LNCaP clone FGC (cell line): ENCODE data around the gene ALDOA.

Experiments used
- DNase-seq: peaks from one replicate; pipeline ENCODE4 v3.0.0-alpha.2; 2011; ENCODE audit warnings: low read depth
- H3K4me3 ChIP-seq: 2 replicates; pipeline ENCODE4 v1.5.1; 2011; ENCODE audit warnings: mild to moderate bottlenecking, low read depth, low read length, control low read depth
- CTCF ChIP-seq: IDR thresholded peaks from 2 replicates; pipeline ENCODE4 v1.5.1; 2012; ENCODE audit warnings: mild to moderate bottlenecking; ENCODE audit not compliant: control insufficient read depth, insufficient read depth; ENCODE audit errors: extremely low read depth

The ALDOA gene

GRCh38 chr16:30041841-30042240 lies 23.7 kb upstream of the ALDOA start:
- no peak overlapping the region for H3K4me3 ChIP-seq
- TF ChIP-seq CTCF: 0 out of 2 replicates have a peak, but pooled peaks have one; percentile 6
- no peak for DNase-seq

- no peak for DNase-seq
- no peak overlapping the region for H3K4me3 ChIP-seq
- no peak for TF ChIP-seq CTCF
Observed at GRCh38 chr16:30046178-30046577, 19.4 kb upstream of the ALDOA start.

GRCh38 chr16:30046588-30046987 lies 19.0 kb upstream of the ALDOA start:
- DNase-seq: no peak
- no peak overlapping the region for H3K4me3 ChIP-seq
- TF ChIP-seq CTCF: no peak

- DNase-seq: no peak
- H3K4me3 ChIP-seq: no peak overlapping the region
- TF ChIP-seq CTCF: no peak
Observed at GRCh38 chr16:30049871-30050270, 15.7 kb upstream of the ALDOA start.

- TF ChIP-seq CTCF: no peak
- no peak for DNase-seq
- no peak overlapping the region for H3K4me3 ChIP-seq
Observed at GRCh38 chr16:30051518-30051917, 14.0 kb upstream of the ALDOA start.

- TF ChIP-seq CTCF: no peak
- peak; percentile 78 for DNase-seq
- peak overlapping the region; percentile 60 for H3K4me3 ChIP-seq
Observed at GRCh38 chr16:30052671-30053372, 12.7 kb upstream of the ALDOA start.
